Cardiac muscle cell (in vitro differentiated cells and primary cell): ENCODE data around the gene YBEY. TPM values are rescaled to one million over a fixed set of nuclear protein-coding genes. Genes with fewer than 3 reads are reported as not detected.

ENCODE experiments used
- DNase-seq, 2 donors: peaks; one replicate each; pipeline versions ENCODE4 v3.0.0 to v3.0.0-alpha.2; 2010 to 2017; ENCODE audit warnings: low read depth in 1 of 2, low spot score in 1 of 2
- H3K27ac ChIP-seq: fragments of 200-600 bp; sonication (generic); 2 replicates; pipeline ENCODE4 v1.5.1; 2016
- H3K27me3 ChIP-seq: fragments of 200-600 bp; sonication (generic); 2 replicates; pipeline ENCODE4 v1.6.0; 2016; ENCODE audit warnings: control low read depth
- H3K36me3 ChIP-seq: fragments of 200-600 bp; sonication (generic); 2 replicates; pipeline ENCODE4 v1.5.1; 2016; ENCODE audit warnings: control low read depth
- H3K4me1 ChIP-seq: fragments of 200-600 bp; sonication (generic); 2 replicates; pipeline ENCODE4 v1.8.1; 2017; ENCODE audit warnings: low read depth, mild to moderate bottlenecking, mixed run types
- H3K4me3 ChIP-seq: fragments of 200-600 bp; sonication (generic); 2 replicates; pipeline ENCODE4 v1.5.1; 2016; ENCODE audit warnings: mild to moderate bottlenecking
- H3K9me3 ChIP-seq: fragments of 200-600 bp; sonication (generic); 2 replicates; pipeline ENCODE4 v1.5.1; 2017; ENCODE audit warnings: low read depth, mild to moderate bottlenecking, control low read depth
- CTCF ChIP-seq: IDR thresholded peaks from 2 replicates; pipeline ENCODE4 v1.5.1; 2012; ENCODE audit warnings: low read depth, mild to moderate bottlenecking, low read length
- polyA plus RNA-seq: library from polyadenylated mRNA; unstranded; fragments of >200 nt; fragmentation: Nextera tagmentation; extraction: Ambion mirVana; gene quantifications from 2 replicates; pipeline ENCODE4 v1.2.1, GENCODE V29; 2016
- total RNA-seq: library from RNA; depleted of rRNA; stranded (reverse); fragments of >200 nt; gene quantifications from 2 replicates; pipeline ENCODE4 v1.2.3, GENCODE V29; 2016

The YBEY gene
- total and polyA plus RNA-seq, 2 experiments from 2014 or later, result 17.9 to 25.5 TPM

DNA sequence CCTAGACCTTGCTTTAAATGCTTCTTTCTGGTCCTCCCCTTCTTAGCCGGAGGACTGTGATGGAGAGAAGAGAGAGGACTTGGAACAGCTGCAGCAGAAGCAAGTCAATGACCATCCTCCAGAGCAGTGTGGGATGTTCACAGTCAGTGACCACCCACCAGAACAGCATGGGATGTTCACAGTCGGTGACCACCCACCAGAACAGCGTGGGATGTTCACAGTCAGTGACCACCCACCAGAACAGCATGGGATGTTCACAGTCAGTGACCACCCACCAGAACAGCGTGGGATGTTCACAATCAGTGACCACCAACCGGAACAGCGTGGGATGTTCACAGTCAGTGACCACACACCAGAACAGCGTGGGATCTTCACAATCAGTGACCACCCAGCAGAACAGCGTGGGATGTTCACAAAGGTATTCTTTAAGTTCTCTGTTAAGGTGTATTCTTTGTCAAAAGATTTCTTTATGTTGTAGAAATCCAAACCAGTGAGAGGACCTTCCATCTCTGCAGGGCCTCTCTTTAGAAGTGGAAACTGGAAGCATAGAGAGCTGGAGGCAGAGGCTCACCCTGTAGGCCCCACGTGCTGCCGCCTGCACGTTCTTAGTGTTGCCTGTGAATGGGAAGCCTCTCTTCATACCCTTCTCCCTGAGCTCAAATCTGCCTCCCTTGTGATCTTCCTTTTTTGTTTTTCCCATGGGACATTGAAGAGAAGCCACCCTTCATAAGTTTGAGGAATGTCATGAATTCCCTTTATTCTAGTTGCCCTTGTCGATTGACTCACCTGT lies 48.4 kb downstream of the YBEY start:
- H3K36me3 ChIP-seq, result peaks cover 24% of the 10 kb centered on the region
- TF ChIP-seq CTCF, result no peak

GRCh38 chr21:46336603-46337002 lies 50.5 kb downstream of the YBEY start:
- no peak for DNase-seq
- no peaks in the 10 kb centered on the region for H3K4me1 ChIP-seq
- no peaks in the 10 kb centered on the region for H3K27me3 ChIP-seq
- peaks cover 21% of the 10 kb centered on the region for H3K36me3 ChIP-seq
- no peak overlapping the region for H3K27ac ChIP-seq
- H3K4me3 ChIP-seq, result no peak overlapping the region
- no peak for TF ChIP-seq CTCF
- no peaks in the 10 kb centered on the region for H3K9me3 ChIP-seq

More for the DNA sequence above, 48.4 kb downstream of the YBEY start:
- Histone ChIP-seq H3K9me3 (no peaks in the 10 kb centered on the region), H3K27ac (no peak overlapping the region), H3K27me3 (no peaks in the 10 kb centered on the region), H3K4me3 (no peak overlapping the region), H3K4me1 (no peaks in the 10 kb centered on the region)
- no peak for DNase-seq

GRCh38 chr21:46340998-46341397 lies 54.9 kb downstream of the YBEY start:
- Histone ChIP-seq H3K27me3 (no peaks in the 10 kb centered on the region), H3K9me3 (no peaks in the 10 kb centered on the region), H3K27ac (no peak overlapping the region), H3K36me3 (peaks cover 16% of the 10 kb centered on the region), H3K4me3 (no peak overlapping the region), H3K4me1 (no peaks in the 10 kb centered on the region)
- DNase-seq, result no peak
- no peak for TF ChIP-seq CTCF

- no peak for TF ChIP-seq CTCF
- no peak overlapping the region for H3K4me3 ChIP-seq
- no peaks in the 10 kb centered on the region for H3K9me3 ChIP-seq
- no peak overlapping the region for H3K27ac ChIP-seq
- no peaks in the 10 kb centered on the region for H3K4me1 ChIP-seq
- peaks cover 15% of the 10 kb centered on the region for H3K36me3 ChIP-seq
- no peaks in the 10 kb centered on the region for H3K27me3 ChIP-seq
- no peak for DNase-seq
Observed at GRCh38 chr21:46344219-46344915, 58.2 kb downstream of the YBEY start.

DNA sequence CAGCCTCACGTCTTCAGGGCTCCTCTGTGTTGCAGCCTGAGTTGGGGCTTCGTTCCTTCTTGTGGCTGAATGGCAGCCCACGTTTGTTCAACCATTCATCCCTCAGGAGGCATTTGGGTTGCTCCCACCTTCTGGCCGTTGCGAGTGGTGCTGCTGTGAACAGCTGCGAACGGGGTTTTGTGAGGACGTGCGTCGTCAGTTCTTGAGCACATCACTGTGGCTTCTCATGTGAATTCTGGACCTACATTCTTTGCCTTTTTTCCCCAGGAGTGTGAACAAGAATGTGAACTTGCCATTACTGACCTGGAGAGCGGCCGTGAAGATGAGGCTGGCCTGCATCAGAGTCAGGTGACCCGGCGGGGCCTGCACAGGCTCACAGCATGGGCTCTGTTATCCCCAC lies 59.7 kb downstream of the YBEY start:
- Histone ChIP-seq H3K27ac (no peak overlapping the region), H3K4me3 (no peak overlapping the region), H3K9me3 (no peaks in the 10 kb centered on the region), H3K4me1 (no peaks in the 10 kb centered on the region), H3K27me3 (no peaks in the 10 kb centered on the region), H3K36me3 (peaks cover 28% of the 10 kb centered on the region)
- no peak for DNase-seq
- TF ChIP-seq CTCF, result no peak
